Stromal cell of bone marrow (primary cell): ENCODE results near the gene PSMD12.
"Not testable (repeated sequence)": the region's sequence is repeated elsewhere in the genome, so short reads cannot be mapped to it uniquely, and the experiment has no call there.

ENCODE experiments used
- DNase-seq: peaks from one replicate; pipeline ENCODE4 v3.0.0-alpha.2; 2012; ENCODE audit warnings: low read depth

PSMD12 gene

DNA sequence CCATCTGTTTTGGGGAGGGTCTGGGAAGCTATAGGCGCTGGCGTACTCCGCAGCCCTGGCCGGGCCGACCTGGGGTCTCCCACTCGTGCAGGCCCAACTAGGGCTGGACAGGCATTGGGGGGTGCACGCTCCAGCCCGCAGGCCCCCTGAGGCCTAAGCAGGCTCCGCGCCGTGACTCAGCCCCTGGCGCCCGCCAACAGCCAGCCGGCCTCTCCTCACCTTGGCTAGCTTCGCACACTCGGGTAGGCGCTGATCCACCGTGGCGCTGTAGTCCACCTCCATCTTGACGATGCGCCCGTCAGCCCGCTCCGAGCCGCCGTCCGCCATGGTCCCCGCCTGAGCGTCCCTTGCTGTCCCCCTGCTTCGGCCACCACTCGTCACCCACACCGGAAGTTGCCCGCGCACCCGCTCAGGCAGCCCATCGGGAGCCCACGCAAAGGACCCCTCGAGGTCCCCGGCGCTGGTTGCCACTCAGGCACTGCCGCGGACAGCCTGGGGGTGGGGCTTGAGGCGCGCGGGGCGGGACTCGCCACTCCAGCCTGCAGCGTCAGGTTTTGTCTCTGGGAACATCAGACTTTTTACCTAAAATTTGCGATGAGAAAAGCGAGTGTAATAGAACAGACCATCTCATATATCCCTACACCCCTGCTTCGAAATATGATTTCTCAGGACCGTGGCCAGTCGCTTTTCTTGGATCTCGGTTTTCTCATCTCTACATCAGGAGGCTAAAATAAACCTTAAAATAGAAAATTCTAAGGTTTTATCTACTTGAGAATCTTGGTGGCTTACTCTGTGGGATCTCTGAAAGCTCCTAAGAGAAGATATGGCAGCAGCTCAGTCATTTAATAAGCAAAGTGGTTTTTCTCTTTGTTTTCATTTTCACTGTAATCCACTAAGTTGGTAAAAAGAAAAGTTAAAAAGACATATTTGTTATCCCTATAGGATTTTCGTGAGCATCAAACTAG lies at the start of gene PSMD12:
Gene PSMD12 (minus strand): TSS at position 385 of the 965 bp plus-strand sequence. CDS start 58 bp downstream, at position 327.
- peak; percentile 76 for DNase-seq

DNA sequence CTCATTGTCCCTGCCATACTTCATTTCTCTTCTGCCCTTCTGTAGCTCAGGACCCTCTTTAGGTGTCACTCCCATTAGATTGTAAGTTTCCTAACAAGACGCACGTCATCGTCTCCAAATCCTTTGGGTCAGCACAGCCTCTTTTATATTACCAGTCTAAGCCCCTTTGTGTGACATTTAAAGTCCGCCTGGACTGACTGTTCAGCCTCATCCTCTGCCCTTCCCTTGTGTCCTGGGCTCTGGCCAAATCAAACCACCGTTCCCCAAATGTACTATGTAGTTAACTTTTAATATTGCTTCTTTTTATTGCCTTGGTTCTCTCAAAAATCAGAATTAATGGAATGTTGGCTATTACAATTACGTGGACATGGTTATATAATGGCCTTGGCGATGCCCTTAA lies 48.9 kb upstream of the PSMD12 start:
- no peak for DNase-seq

DNA sequence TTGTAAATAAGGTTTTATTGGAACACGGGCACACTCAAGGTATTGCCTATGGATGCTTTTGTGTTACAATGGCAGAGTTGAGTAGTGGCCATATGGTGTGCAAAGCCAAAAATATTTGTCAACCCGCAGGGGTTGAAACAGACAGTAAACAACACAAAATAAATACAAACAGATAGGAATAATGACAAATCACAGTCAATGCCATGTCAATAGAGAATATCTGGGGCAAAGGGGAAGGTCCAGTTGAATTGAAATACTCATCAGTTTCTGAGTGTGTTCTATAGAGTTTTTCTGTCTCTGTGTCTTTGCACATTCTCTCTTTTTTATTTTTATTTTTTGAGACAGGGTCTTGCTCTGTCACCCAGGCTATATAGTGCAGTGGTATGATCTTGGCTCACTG lies 48.2 kb upstream of the PSMD12 start:
- DNase-seq: no peak

DNA sequence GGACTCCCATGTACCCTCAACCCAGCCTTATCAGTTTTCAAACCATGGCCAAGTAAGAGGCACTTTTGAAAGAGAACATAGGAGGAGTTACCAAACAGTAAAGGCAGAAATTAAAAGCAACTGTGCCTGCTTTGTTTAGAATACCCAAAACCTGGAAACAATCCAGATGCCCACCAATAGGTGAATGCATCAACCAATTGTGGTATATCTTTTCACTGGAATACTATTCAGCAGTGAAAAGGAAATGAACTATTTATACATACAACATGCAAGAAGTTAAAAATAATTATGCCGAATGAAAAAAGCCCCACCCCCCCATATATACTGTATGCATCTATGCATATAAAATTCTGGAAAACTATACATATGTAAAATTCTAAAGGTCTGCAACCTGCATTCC lies 47.8 kb upstream of the PSMD12 start:
- no peak for DNase-seq

DNA sequence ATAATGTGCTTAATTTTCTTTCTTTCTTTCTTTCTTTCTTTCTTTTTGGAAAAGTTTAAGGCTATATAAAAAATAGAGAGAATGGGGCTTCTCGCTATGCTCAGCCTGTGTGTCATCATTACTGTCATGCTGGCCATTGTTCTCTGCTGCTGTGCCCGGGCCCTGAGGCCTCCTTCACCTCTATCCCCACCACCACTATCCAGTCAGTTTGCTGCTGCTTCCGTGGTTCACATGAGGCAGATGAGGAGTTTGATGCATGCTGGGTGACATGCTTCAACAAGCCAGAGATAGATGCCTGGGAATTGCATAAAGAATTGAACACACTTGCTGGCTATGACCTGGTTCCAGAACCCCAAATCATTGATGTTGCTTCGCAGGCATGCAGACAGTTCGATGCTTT lies 47.0 kb upstream of the PSMD12 start:
- no peak for DNase-seq

DNA sequence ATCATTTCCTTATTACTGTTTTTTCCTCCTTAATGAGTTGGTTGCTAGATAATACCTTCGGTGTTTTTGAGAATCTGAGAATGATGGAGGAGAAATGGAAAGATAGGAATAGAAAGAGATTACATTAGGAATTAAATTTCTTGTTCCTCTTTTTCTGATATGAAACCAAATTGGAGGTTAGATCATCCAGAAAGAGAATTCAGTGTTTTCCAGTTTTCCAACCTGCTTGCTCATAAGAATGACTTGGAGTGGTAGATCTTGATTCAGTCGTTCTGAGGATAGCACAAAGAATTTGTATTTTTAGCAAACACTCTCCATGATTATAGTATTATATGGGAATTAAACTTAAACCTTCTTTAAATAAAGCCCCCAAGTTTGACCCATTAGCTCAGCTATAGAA lies 46.6 kb upstream of the PSMD12 start:
- no peak for DNase-seq

DNA sequence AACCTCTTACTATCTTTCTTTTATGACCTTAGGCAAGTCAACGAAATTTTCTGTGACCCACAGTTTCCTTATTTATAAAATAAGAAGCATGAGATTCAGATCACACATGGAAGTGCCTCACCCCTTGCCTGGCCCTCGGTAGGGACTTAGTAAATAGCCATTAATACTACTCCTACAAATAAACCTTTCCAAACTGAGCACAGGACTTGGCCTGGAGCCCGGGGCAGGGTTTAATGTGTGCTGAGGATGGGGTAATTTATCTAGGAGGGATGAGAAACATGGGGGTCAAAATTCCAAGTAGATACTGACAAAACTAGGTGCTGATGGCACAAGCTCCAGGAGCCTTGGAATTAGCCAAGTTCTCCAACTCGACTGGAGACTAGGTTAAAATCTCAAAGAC lies 45.7 kb upstream of the PSMD12 start:
- no peak for DNase-seq

DNA sequence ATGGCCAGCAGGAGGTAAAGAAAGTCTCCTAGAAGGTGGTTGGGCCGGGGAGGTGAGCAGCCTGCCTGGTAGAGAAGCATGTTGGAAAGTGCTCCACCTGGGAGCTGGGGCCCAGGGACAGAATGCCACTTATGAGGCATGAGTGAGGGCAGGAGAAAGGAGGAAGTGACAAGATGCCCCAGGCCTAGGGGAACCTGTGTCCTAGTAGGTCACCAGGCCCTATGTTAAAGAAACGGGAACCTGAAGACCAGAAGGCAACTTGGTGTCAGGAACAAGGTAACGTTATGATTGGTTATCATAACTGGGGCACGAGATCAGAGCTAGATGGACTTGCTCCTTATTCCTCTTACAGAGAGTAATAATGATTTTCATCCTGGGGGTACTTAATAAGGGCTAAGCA lies 45.0 kb upstream of the PSMD12 start:
- no peak for DNase-seq

DNA sequence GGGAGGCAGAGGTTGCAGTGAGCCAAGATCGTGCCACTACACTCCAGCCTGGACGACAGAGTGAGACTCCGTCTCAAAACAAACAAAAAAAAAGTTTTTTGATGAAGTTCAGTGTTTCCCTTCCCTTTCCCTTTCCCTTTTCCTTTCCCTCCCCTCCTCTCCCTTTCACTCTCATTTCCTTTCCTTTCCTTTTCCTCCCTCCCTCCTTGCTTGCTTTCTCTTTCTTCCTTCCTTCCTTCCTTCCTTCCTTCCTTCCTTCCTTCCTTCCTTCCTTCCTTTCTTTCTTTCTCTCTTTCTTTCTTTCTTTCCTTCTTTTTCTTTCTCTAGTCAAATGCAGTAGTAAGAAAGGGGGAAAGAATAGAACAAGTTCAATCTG lies 42.1 kb upstream of the PSMD12 start:
- not testable (repeated sequence) for DNase-seq

DNA sequence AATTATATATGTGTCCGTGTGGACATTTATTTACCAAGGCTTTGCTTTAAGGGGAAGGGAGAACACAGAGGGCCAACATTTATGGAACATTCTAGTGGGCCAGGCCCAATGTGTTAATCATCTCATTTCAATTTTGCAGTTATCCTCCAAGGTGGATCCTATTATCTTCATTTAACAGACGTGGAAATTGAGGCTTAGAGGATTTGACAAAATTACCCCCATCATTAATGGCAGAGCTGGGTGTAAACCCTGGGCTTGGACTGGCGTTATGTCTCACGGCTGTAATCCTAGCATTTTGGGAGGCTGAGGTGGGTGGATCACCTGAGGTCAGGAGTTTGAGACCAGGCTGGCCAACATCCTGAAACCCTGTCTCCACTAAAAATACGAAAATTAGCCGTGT lies 37.1 kb upstream of the PSMD12 start:
- DNase-seq: no peak

DNA sequence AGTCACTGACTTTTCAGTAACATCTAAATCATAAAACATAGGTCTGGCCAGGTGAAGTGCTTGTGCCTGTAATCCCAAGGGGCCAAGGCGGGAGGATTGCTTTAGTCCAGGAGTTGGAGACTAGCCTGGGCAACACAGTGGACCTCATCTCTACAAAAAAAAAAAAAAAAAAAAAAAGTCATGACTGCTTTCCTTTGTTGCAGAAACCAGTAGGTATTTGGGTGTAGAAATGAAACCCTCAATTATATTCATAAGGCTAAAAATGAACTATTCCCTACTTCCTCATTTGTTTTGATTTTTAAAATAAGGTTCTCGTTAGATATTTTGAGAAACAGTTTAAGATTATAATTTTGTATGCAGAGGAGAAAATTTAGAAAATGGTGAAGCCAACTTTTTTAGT lies 36.7 kb upstream of the PSMD12 start:
- no peak for DNase-seq

DNA sequence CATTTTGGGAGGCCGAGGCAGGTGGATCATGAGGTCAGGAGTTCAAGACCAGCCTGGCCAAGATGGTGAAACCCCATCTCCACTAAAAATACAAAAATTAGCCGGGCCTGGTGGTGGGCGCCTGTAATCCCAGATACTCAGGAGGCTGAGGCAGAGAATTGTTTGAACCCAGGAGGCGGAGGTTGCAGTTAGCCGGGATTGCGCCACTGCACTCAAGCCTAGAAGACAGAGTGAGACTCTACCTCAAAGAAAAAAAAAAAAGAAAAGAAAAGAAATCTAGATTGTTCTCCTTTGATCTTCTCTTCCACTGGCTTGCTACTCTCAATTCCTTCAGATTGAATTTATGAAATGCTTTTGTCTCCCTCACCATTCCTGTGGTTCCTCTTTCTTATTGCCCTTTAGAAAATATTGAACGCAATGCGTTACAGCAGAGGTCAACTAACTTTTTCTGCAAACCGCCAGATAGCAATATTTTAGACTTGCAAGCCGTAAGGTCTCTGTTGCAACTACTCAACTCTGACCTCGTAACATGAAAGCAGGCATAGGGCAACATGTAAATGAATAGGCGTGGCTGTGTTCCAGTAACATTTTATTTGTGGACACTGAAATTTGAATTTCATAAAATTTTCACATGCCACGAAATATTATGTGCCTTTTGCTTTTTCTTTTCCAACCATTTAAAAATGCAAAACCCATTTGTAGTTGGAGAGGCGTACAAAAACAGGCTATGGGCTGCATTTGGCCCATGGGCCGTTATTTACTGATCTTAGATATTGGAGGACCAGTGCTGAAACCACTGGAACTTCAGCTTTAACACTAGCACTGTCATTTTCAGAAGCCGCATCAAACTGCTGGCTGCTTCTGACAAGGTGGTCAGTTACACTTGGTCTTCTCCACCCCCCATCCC lies 35.5 kb upstream of the PSMD12 start:
- no peak for DNase-seq

DNA sequence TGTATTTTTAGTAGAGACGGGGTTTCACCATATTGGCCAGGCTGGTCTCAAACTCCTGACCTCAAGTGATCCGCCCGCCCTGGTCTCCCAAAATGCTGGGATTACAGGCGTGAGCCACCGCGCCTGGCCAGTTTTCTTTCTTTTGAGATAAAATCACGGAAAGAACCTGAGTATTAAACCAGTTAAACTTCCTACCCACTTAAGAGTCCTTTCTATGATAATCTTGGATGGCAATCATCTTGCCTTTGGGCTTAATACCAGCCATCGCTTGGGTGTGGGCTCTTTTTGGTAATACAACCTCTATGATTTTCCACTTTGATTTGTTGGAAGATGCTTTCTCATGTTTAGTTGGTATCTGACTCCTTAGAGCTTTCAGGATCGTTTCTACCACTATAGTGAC lies 34.7 kb upstream of the PSMD12 start:
- no peak for DNase-seq

DNA sequence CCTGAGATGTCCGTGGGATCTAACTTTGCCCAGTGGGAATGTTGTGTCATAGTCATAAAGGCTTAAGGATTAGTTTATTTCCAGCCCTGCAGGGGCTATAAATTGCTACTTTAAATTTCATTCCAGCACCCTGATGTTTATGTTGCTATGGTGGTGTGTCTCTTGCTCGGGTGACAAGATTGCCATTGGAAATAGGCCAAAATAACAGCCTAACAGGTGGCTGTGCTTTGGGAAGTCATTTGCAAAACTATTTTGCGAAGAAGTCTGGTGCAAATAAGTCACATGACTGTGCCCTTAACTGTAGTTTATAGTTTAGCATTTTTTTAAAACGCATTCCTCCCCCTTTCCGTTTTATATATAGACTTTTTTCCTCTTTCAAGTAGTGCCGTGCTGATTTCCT lies 33.8 kb upstream of the PSMD12 start:
- no peak for DNase-seq

DNA sequence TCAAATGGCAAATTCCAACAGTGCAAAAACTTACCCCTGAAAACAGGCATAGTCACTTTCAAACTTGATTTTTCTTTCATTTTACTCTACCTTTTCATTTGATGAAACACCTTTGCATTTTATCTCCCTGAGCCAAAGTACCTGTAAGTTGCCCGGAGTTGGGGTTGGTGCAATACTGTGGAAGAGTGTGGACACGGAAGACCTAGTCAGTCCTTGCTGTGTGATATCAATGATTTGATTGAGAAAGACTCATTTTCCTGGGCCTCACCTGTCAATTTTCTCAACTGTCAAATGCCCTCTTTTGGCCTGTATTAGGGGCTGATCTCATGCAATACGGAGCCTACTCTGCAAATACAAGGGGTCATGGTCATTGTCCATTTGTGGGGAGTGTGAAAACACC lies 33.3 kb upstream of the PSMD12 start:
- DNase-seq: no peak

DNA sequence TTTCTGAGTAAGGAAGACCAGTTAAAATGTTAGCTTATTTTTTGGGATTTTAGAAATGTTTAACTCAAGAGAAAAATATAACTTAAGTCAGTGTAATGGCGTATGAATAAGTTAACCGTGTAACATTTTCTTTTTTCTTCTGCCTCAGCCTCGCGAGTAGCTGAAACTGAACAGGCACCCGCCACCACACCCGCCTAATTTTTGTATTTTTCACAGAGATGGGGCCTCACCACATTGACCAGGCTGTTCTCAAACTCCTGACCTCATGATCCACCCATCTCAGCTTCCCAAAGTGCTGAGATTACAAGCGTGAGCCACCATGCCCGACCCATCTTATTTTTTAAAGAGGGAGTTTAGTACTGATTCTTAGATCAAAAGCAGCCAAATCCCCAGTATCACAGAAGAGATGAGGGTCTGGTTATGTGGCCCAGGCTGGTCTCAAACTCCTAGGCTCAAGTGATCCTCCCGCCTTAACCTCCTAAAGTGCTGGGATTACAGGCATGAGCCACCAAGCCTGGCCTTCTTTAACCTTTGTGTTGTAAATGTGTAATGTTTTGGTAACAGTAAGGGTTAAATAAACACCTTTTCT lies 27.5 kb upstream of the PSMD12 start:
- no peak for DNase-seq

DNA sequence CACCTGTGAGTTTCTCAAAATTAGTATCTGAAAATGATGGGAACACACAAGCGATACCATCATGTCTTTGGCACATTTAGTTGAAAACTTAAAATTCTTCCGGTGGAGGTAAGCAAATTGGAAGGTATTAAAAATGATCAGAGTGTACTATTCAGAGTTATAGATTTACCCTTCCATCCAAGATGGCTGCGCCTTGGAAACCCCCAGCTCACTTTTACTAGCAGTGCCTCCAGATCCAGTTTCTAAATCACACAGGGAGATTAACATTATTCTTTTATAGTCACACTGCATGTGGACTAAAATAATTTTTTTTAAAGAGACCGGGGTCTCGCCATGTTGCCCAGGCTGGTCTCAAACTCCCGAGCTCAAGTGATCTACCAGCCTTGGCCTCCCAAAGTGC lies 25.7 kb upstream of the PSMD12 start:
- no peak for DNase-seq

DNA sequence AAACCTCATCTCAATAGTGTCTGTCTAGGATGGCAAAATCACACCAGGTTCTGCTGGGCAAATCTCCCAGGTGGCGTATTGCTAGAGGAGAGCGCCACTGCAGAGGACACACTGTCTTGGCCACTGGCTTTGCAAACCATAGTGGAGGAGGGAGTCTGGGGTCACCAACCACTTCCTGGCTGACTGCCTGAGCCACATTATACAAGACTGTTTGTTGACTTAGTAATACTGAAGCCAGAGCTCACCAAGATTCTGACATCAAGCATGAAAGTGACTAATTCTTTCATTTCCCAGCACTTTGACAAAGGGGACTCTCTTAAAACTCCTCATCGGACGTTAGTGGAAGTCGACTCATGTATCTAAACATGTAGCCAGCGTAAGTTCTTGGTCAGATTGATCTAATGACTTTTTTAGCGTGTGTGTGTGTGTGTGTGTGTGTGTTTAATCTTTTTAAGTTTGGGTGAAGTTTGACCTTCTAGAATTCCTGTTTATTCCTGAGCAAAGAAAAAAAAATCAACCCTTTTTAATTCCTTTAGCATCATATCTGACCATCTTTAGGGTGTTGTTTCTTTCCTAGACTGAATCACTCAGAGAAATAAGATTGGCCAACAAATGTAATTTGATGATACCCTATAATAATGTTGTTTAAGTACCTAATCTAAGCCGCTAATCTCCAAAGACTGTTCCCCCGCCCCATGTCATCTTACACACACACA lies 24.4 kb upstream of the PSMD12 start:
- peak; percentile 96 for DNase-seq

DNA sequence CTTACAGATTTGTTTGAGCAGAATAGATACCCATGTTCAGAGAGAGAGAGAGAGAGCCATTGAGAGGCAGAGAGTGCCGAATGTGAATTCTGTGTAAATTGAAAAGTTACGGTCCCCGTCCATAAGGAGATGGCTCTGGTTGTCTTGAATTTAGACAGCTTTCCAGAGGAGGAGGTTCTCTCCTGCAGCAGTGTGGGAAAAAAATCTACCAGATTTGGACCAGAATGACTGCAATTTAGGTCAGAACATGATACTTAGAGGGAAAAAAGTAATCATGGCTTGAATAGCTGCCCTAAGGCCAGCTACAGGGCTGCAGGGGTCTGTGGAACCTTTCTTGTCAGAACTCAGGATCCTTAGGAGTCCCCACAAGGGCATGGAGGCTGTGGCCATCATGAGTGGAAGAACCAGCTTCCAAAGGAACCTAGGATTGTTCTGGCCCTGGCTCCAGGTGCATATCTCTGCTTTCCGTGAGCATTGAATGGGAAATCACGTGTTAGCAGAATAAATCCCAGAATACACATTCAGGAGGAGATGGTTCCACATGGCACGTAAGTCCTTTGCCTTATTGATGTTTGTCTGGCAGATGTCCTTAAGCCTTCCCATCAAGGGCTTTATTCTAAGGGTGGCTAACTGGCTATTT lies 23.7 kb upstream of the PSMD12 start:
- no peak for DNase-seq

DNA sequence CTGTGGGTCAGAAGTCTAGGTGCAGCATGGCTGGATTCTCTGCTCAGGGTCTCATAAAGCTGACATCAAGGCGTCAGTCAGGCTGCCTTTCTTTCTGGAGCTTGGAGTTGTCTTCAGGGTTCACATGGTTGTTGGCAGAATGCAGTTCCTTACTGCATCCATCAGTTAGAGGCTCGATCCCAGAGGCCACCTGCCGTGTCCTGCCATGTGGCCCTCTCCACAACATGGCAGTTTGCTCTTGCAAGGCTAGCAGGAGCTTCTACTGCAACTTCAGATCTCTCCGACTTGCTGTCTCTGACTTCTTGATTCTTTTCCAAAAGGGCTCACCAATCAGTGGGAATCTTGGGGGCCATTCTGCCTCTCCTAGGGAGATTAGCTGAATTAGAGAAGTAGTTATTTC lies 22.6 kb upstream of the PSMD12 start:
- no peak for DNase-seq

DNA sequence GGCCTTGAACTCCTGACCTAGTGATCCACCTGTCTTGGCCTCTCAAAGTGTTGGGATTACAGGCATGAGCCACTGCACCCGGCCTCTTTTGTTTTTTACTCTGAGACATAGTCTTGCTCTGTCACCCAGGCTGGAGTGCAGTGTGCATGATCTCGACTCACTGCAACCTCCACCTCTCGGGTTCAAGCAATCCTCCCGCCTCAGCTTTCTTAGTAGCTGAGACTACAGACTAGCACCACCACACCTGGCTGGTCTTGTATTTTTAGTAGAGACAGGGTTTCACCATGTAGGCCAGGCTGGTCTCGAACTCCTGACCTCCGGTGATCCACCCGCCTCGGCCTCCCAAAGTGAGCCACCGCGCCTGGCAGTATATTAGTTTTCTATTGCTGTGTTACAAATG lies 22.2 kb upstream of the PSMD12 start:
- not testable (repeated sequence) for DNase-seq
